WTC11 (cell line): Measurements from ENCODE around the gene BTBD10. TPM values are rescaled to one million over a fixed set of nuclear protein-coding genes. Genes with fewer than 3 reads are reported as not detected.

Source experiments
- ATAC-seq: fragments of 200-7000 bp; cut with Tn5 transposase; 2 replicates; pipeline ENCODE4 v1.10.0; 2021; ENCODE audit warnings: mild to moderate bottlenecking, moderate library complexity
- CTCF ChIA-PET: fragments of 300-600 bp; sonication (Branson Sonifier 250); formaldehyde crosslinking; loops from one replicate; lab custom pipeline; 2021; ENCODE audit warnings: antibody characterized with exemption; lab: Charles Lee
- POLR2A ChIA-PET: fragments of 350-600 bp; sonication (Branson Sonifier 250); formaldehyde crosslinking; loops from one replicate; lab custom pipeline; 2021; ENCODE audit warnings: antibody characterized with exemption; lab: Charles Lee
- DNase-seq: peaks from one replicate; pipeline ENCODE4 v3.0.0; 2021; ENCODE audit warnings: low spot score
- H3K27ac Mint-ChIP-seq: 2 replicates; pipeline ENCODE4 v1.8.0; 2021; ENCODE audit warnings: mixed read lengths
- H3K27me3 Mint-ChIP-seq: 2 replicates; pipeline ENCODE4 v1.8.0; 2021; ENCODE audit warnings: low read depth, mild to moderate bottlenecking, moderate library complexity, mixed read lengths
- H3K36me3 Mint-ChIP-seq: 2 replicates; pipeline ENCODE4 v1.8.0; 2021; ENCODE audit warnings: mixed read lengths
- H3K4me1 Mint-ChIP-seq: 2 replicates; pipeline ENCODE4 v1.8.0; 2022; ENCODE audit warnings: mixed read lengths
- H3K4me3 Mint-ChIP-seq: 2 replicates; pipeline ENCODE4 v1.8.0; 2021; ENCODE audit warnings: mild to moderate bottlenecking, moderate library complexity, mixed read lengths
- H3K9me3 Mint-ChIP-seq: 2 replicates; pipeline ENCODE4 v1.8.0; 2021; ENCODE audit warnings: mixed read lengths
- AFF4 ChIP-seq: sonication (generic); formaldehyde crosslinking; IDR thresholded peaks from 2 replicates; pipeline ENCODE4 v1.8.1; 2023; ENCODE audit warnings: mild to moderate bottlenecking, missing genetic modification reagents, borderline replicate concordance
- CTCF ChIP-seq: fragments of 200-600 bp; IDR thresholded peaks from 2 replicates; pipeline ENCODE4 v1.8.0; 2022; ENCODE audit warnings: antibody characterized with exemption
- FOXK1 ChIP-seq: sonication (generic); formaldehyde crosslinking; IDR thresholded peaks from 2 replicates; pipeline ENCODE4 v1.8.0; 2022; ENCODE audit warnings: mild to moderate bottlenecking, moderate library complexity, missing genetic modification reagents
- NFYB ChIP-seq: sonication (generic); formaldehyde crosslinking; conservative IDR thresholded peaks from 2 replicates; pipeline ENCODE4 v1.8.0; 2022; ENCODE audit warnings: low read depth, missing genetic modification reagents
- PRDM15 ChIP-seq: sonication (generic); formaldehyde crosslinking; IDR thresholded peaks from 2 replicates; pipeline ENCODE4 v1.8.0; 2022; ENCODE audit warnings: missing genetic modification reagents
- SP1 ChIP-seq: sonication (generic); formaldehyde crosslinking; conservative IDR thresholded peaks from 2 replicates; pipeline ENCODE4 v1.8.1; 2022; ENCODE audit warnings: missing genetic modification reagents
- STAT6 ChIP-seq: sonication (generic); formaldehyde crosslinking; conservative IDR thresholded peaks from 2 replicates; pipeline ENCODE4 v1.8.1; 2023; ENCODE audit warnings: mild to moderate bottlenecking, low read depth, missing genetic modification reagents, moderate library complexity
- TEAD4 ChIP-seq: sonication (generic); formaldehyde crosslinking; IDR thresholded peaks from 2 replicates; pipeline ENCODE4 v1.8.0; 2022; ENCODE audit warnings: mild to moderate bottlenecking, missing genetic modification reagents
- ZBTB43 ChIP-seq: sonication (generic); formaldehyde crosslinking; IDR thresholded peaks from 2 replicates; pipeline ENCODE4 v1.8.1; 2023; ENCODE audit warnings: mild to moderate bottlenecking, missing genetic modification reagents
- ZNF416 ChIP-seq: fragments of 250-450 bp; sonication (Bioruptor Pico); IDR thresholded peaks from 2 replicates; pipeline ENCODE4 v1.9.0; 2021; ENCODE audit warnings: mild to moderate bottlenecking, inconsistent platforms
- total RNA-seq: library from RNA; stranded (reverse); gene quantifications from 3 replicates; pipeline ENCODE4 v1.2.3, GENCODE V29; 2021
- TF ChIP-seq, protein P1 (sequence below): fragments of 250-450 bp; sonication (Bioruptor Pico); IDR thresholded peaks from 2 replicates; pipeline ENCODE4 v1.9.0; 2021; ENCODE audit warnings: mild to moderate bottlenecking, borderline replicate concordance
- TF ChIP-seq, protein P2 (sequence below): sonication (generic); formaldehyde crosslinking; IDR thresholded peaks from 2 replicates; pipeline ENCODE4 v1.8.1; 2023; ENCODE audit warnings: mild to moderate bottlenecking, missing genetic modification reagents, moderate library complexity
- TF ChIP-seq, protein P3 (sequence below): fragments of 250-450 bp; sonication (Bioruptor Pico); IDR thresholded peaks from 2 replicates; pipeline ENCODE4 v2.1.2; 2022; ENCODE audit warnings: mild to moderate bottlenecking, moderate library complexity

The BTBD10 gene
- total RNA-seq, 1 experiment from 2014 or later = 19.4 TPM

DNA sequence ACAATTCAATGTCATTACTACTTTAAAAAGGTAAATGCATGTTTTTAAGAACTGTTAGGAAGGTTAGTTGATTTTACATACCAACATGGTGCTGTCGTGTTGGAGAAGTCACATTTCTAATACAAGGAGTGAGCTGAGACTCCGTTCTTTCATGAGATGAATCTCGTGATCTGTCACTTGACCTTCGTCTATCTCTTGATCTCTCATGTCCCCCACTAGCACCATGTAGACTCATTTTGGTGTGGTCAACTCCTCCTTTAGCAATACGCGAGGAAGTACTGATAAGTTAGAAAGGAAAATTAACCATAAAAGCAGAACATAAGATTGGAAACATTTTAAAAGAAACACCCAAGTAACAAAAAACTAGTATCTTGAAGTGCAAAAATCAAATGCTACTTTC, 41.5 kb downstream of the BTBD10 start:
- Mint-ChIP-seq H3K36me3 (peaks cover 2% of the 10 kb centered on the region), H3K4me1 (no peaks in the 10 kb centered on the region), H3K4me3 (no peak overlapping the region), H3K27ac (no peak overlapping the region), H3K27me3 (no peaks in the 10 kb centered on the region), H3K9me3 (peaks cover 8% of the 10 kb centered on the region)
- ATAC-seq (no peak), DNase-seq (no peak)
- POLR2A ChIA-PET = no interaction called here
- CTCF ChIA-PET = no interaction called here
- TF ChIP-seq CTCF (no peak), PRDM15 (no peak), AFF4 (CRISPR knock-in tag) (no peak), ZNF416 (CRISPR knock-in tag) (no peak), SP1 (CRISPR knock-in tag) (no peak), NFYB (CRISPR knock-in tag) (no peak), STAT6 (CRISPR knock-in tag) (no peak), TEAD4 (CRISPR knock-in tag) (no peak), ZBTB43 (CRISPR knock-in tag) (no peak), FOXK1 (CRISPR knock-in tag) (no peak)
- TF ChIP-seq, protein P1, sequence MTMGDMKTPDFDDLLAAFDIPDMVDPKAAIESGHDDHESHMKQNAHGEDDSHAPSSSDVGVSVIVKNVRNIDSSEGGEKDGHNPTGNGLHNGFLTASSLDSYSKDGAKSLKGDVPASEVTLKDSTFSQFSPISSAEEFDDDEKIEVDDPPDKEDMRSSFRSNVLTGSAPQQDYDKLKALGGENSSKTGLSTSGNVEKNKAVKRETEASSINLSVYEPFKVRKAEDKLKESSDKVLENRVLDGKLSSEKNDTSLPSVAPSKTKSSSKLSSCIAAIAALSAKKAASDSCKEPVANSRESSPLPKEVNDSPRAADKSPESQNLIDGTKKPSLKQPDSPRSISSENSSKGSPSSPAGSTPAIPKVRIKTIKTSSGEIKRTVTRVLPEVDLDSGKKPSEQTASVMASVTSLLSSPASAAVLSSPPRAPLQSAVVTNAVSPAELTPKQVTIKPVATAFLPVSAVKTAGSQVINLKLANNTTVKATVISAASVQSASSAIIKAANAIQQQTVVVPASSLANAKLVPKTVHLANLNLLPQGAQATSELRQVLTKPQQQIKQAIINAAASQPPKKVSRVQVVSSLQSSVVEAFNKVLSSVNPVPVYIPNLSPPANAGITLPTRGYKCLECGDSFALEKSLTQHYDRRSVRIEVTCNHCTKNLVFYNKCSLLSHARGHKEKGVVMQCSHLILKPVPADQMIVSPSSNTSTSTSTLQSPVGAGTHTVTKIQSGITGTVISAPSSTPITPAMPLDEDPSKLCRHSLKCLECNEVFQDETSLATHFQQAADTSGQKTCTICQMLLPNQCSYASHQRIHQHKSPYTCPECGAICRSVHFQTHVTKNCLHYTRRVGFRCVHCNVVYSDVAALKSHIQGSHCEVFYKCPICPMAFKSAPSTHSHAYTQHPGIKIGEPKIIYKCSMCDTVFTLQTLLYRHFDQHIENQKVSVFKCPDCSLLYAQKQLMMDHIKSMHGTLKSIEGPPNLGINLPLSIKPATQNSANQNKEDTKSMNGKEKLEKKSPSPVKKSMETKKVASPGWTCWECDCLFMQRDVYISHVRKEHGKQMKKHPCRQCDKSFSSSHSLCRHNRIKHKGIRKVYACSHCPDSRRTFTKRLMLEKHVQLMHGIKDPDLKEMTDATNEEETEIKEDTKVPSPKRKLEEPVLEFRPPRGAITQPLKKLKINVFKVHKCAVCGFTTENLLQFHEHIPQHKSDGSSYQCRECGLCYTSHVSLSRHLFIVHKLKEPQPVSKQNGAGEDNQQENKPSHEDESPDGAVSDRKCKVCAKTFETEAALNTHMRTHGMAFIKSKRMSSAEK (CRISPR knock-in tag) = no peak
- TF ChIP-seq, protein P2, sequence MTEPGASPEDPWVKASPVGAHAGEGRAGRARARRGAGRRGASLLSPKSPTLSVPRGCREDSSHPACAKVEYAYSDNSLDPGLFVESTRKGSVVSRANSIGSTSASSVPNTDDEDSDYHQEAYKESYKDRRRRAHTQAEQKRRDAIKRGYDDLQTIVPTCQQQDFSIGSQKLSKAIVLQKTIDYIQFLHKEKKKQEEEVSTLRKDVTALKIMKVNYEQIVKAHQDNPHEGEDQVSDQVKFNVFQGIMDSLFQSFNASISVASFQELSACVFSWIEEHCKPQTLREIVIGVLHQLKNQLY (CRISPR knock-in tag) = no peak
- TF ChIP-seq, protein P3, sequence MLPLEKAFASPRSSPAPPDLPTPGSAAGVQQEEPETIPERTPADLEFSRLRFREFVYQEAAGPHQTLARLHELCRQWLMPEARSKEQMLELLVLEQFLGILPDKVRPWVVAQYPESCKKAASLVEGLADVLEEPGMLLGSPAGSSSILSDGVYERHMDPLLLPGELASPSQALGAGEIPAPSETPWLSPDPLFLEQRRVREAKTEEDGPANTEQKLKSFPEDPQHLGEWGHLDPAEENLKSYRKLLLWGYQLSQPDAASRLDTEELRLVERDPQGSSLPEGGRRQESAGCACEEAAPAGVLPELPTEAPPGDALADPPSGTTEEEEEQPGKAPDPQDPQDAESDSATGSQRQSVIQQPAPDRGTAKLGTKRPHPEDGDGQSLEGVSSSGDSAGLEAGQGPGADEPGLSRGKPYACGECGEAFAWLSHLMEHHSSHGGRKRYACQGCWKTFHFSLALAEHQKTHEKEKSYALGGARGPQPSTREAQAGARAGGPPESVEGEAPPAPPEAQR (CRISPR knock-in tag) = no peak
